HEK293 (cell line): Measurements from ENCODE around the gene SPRR5.

Experiments used
- CTCF ChIA-PET: fragments of 350-600 bp; formaldehyde crosslinking; extraction: SDS; loops from one replicate; lab custom pipeline; 2021; ENCODE audit warnings: antibody characterized with exemption; lab: Yijun Ruan, JAX
- POLR2A ChIA-PET: fragments of 300-600 bp; formaldehyde crosslinking; extraction: SDS; loops from one replicate; lab custom pipeline; 2020; ENCODE audit warnings: antibody characterized with exemption, inconsistent platforms; lab: Yijun Ruan, JAX
- H3K27ac ChIP-seq: fragments of 200-500 bp; sonication (Bioruptor generic); 2 replicates; pipeline ENCODE4 v1.5.1; 2014; ENCODE audit warnings: low read depth, low read length, control low read depth, inconsistent platforms; ENCODE audit errors: extremely low read depth
- H3K36me3 ChIP-seq, 2 experiments: fragments of 200-500 bp in 1 of 2; sonication (Bioruptor generic) in 1 of 2; 1 replicate in 1 of 2; 2 replicates in 1 of 2; pipeline ENCODE4 v1.5.1; 2014 to 2017; ENCODE audit warnings: inconsistent platforms in 2 of 2, low read length in 2 of 2; ENCODE audit not compliant: control insufficient read depth in 2 of 2, insufficient read depth in 1 of 2
- H3K4me1 ChIP-seq: fragments of 200-500 bp; sonication (Bioruptor generic); 2 replicates; pipeline ENCODE4 v1.5.1; 2014; ENCODE audit warnings: mild to moderate bottlenecking, low read length, inconsistent platforms; ENCODE audit not compliant: control insufficient read depth, insufficient read depth
- H3K4me3 ChIP-seq: 2 replicates; pipeline ENCODE4 v1.5.1; 2011; ENCODE audit warnings: low read depth, mild to moderate bottlenecking, control low read depth, low read length, moderate library complexity
- H3K9me3 ChIP-seq: fragments of 200-500 bp; sonication (Bioruptor generic); 2 replicates; pipeline ENCODE4 v1.5.1; 2014; ENCODE audit warnings: low read depth, low read length, inconsistent platforms; ENCODE audit not compliant: control insufficient read depth, insufficient read depth
- HOXC10 ChIP-seq: sonication (generic); formaldehyde crosslinking; IDR thresholded peaks from 2 replicates; pipeline ENCODE4 v1.8.1; 2023; ENCODE audit warnings: mild to moderate bottlenecking, missing genetic modification reagents
- PRDM1 ChIP-seq: fragments of 450-650 bp; formaldehyde crosslinking; IDR thresholded peaks from 2 replicates; pipeline ENCODE4; 2016; ENCODE audit warnings: missing biosample characterization, missing genetic modification characterization
- SCRT2 ChIP-seq: fragments of 450-650 bp; formaldehyde crosslinking; IDR thresholded peaks from 2 replicates; pipeline ENCODE4 v1.5.1; 2016; ENCODE audit warnings: missing biosample characterization, missing genetic modification characterization
- ZBTB21 ChIP-seq: fragments of 450-650 bp; formaldehyde crosslinking; IDR thresholded peaks from 2 replicates; pipeline ENCODE4 v1.5.1; 2017; ENCODE audit warnings: missing biosample characterization, missing genetic modification characterization
- ZFP3 ChIP-seq: fragments of 450-650 bp; formaldehyde crosslinking; IDR thresholded peaks from 2 replicates; pipeline ENCODE4 v1.5.1; 2016; ENCODE audit warnings: low read depth, missing biosample characterization, missing genetic modification characterization
- ZFP37 ChIP-seq: fragments of 450-650 bp; formaldehyde crosslinking; IDR thresholded peaks from 2 replicates; pipeline ENCODE4 v1.5.1; 2016; ENCODE audit warnings: missing biosample characterization, missing genetic modification characterization
- ZNF121 ChIP-seq: fragments of 450-650 bp; formaldehyde crosslinking; IDR thresholded peaks from 2 replicates; pipeline ENCODE4 v1.5.1; 2016; ENCODE audit warnings: missing biosample characterization, missing genetic modification characterization
- ZNF23 ChIP-seq: fragments of 450-650 bp; formaldehyde crosslinking; IDR thresholded peaks from 2 replicates; pipeline ENCODE4 v1.5.1; 2016; ENCODE audit warnings: missing biosample characterization, missing genetic modification characterization, borderline replicate concordance
- ZNF335 ChIP-seq: fragments of 450-650 bp; formaldehyde crosslinking; conservative IDR thresholded peaks from 2 replicates; pipeline ENCODE4 v1.5.1; 2016; ENCODE audit warnings: missing biosample characterization, missing genetic modification characterization
- ZNF366 ChIP-seq: fragments of 450-650 bp; formaldehyde crosslinking; conservative IDR thresholded peaks from 2 replicates; pipeline ENCODE4 v1.5.1; 2016; ENCODE audit warnings: missing biosample characterization, missing genetic modification characterization
- ZNF48 ChIP-seq: fragments of 450-650 bp; formaldehyde crosslinking; IDR thresholded peaks from 2 replicates; pipeline ENCODE4 v1.5.1; 2016; ENCODE audit warnings: missing biosample characterization, missing genetic modification characterization
- ZNF555 ChIP-seq: fragments of 450-650 bp; formaldehyde crosslinking; conservative IDR thresholded peaks from 2 replicates; pipeline ENCODE4 v1.5.1; 2017; ENCODE audit warnings: missing biosample characterization, mild to moderate bottlenecking, missing genetic modification characterization, inconsistent platforms
- ZNF560 ChIP-seq: fragments of 450-650 bp; formaldehyde crosslinking; IDR thresholded peaks from 2 replicates; pipeline ENCODE4 v1.5.1; 2017; ENCODE audit warnings: missing biosample characterization, missing genetic modification characterization, borderline replicate concordance
- ZNF610 ChIP-seq: fragments of 450-650 bp; formaldehyde crosslinking; IDR thresholded peaks from 2 replicates; pipeline ENCODE4 v1.5.1; 2016; ENCODE audit warnings: missing biosample characterization, missing genetic modification characterization, borderline replicate concordance
- ZNF664 ChIP-seq: fragments of 450-650 bp; formaldehyde crosslinking; IDR thresholded peaks from 2 replicates; pipeline ENCODE4 v1.5.1; 2016; ENCODE audit warnings: missing biosample characterization, missing genetic modification characterization
- ZNF792 ChIP-seq: fragments of 450-650 bp; formaldehyde crosslinking; IDR thresholded peaks from 2 replicates; pipeline ENCODE4 v1.5.1; 2016; ENCODE audit warnings: missing biosample characterization, missing genetic modification characterization
- ZNF843 ChIP-seq: fragments of 450-650 bp; formaldehyde crosslinking; IDR thresholded peaks from 2 replicates; pipeline ENCODE4 v1.5.1; 2016; ENCODE audit warnings: missing biosample characterization, missing genetic modification characterization
- ZSCAN30 ChIP-seq: fragments of 450-650 bp; IDR thresholded peaks from 2 replicates; pipeline ENCODE4 v1.5.1; 2018; ENCODE audit warnings: missing biosample characterization, mild to moderate bottlenecking, missing genetic modification characterization, moderate library complexity
- TF ChIP-seq, protein P1 (sequence below): fragments of 450-650 bp; formaldehyde crosslinking; IDR thresholded peaks from 2 replicates; pipeline ENCODE4 v1.5.1; 2016; ENCODE audit warnings: missing biosample characterization, missing genetic modification characterization
- TF ChIP-seq, protein P2 (sequence below): fragments of 450-650 bp; formaldehyde crosslinking; IDR thresholded peaks from 2 replicates; pipeline ENCODE4 v1.5.1; 2016; ENCODE audit warnings: missing biosample characterization, missing genetic modification characterization

Gene SPRR5

DNA sequence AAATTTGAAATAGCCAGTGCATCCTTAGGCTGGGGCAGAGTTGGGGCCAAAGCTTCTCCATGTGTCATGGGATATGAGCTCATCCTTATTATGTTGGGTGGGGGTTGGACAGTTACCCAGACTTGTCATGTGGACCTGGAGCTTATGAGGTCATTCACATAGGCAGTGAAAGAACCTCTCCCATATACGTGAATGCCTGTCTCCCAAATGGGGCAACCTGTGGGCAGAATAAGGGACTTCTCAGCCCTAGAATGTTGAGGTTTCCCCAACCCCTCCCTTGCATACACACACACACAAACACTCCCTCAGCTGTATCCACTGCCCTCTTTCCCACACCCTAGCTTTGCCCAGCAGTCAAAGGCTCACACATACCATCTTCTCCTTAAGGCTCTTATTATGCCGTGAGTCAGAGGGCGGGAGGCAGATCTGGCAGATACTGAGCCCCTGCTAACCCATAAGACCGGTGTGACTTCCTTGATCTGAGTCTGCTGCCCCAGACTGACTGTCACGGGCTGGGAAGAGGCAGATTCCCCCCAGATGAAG, 40.9 kb upstream of the SPRR5 start (continued):
- TF ChIP-seq SCRT2 (tag by site-specific recombination) (peak; percentile 49; the same call in 1 of the 2 replicates), ZNF335 (peak; percentile 61), ZNF48 (no peak), HOXC10 (CRISPR knock-in tag) (no peak), ZSCAN30 (tag by site-specific recombination) (no peak), ZBTB21 (tag by site-specific recombination) (peak; percentile 82), ZFP37 (tag by site-specific recombination) (peak; percentile 85; the same call in 1 of the 2 replicates)
- TF ChIP-seq, protein P1, sequence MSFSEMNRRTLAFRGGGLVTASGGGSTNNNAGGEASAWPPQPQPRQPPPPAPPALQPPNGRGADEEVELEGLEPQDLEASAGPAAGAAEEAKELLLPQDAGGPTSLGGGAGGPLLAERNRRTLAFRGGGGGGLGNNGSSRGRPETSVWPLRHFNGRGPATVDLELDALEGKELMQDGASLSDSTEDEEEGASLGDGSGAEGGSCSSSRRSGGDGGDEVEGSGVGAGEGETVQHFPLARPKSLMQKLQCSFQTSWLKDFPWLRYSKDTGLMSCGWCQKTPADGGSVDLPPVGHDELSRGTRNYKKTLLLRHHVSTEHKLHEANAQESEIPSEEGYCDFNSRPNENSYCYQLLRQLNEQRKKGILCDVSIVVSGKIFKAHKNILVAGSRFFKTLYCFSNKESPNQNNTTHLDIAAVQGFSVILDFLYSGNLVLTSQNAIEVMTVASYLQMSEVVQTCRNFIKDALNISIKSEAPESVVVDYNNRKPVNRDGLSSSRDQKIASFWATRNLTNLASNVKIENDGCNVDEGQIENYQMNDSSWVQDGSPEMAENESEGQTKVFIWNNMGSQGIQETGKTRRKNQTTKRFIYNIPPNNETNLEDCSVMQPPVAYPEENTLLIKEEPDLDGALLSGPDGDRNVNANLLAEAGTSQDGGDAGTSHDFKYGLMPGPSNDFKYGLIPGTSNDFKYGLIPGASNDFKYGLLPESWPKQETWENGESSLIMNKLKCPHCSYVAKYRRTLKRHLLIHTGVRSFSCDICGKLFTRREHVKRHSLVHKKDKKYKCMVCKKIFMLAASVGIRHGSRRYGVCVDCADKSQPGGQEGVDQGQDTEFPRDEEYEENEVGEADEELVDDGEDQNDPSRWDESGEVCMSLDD (tag by site-specific recombination) = 0 out of 2 replicates have a peak, but pooled peaks have one; percentile 28

DNA sequence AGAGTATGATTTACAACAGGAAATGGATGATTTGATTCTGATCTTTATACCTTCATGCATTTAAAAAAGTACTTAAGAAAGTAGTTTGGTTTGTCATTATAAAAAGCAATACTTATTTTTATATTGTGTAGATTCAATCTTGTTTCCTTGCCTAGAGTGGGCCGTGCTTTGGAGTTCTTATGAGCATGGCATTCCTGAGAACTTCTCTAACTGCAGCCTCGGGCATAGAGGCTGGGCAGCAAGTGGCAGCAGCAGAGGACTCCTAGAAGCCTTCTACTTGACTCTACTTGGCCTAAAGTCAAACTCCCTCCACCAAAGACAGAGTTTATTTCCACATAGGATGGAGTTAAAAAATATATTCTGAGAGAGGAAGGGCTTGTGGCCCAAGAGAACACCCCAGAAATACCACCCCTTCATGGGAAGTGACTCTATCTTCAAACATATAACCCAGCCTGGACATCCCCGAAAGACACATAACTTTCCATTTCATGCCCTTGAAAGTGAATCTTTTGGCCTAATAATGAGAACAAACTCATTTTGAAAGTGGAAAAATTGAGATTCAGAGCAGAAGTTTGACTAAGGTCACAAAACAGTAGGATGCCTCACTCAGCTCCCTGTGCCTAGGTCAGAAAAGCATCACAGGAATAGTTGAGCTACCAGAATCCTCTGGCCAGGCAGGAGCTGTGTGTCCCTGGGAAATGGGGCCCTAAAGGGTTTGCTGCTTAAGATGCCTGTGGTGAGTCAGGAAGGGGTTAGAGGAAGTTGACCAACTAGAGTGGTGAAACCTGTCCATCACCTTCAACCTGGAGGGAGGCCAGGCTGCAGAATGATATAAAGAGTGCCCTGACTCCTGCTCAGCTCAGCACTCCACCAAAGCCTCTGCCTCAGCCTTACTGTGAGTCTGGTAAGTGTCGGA, 39.1 kb upstream of the SPRR5 start, which contains the start of gene IVL:
TSS of gene IVL (plus strand) at position 861 of the 916 bp plus-strand sequence. CDS start 1,252 bp downstream, outside the sequence.
- POLR2A ChIA-PET = interaction anchor here (0.6 kb wide), 1 partner anchor 134 kb away, joined by 5 read pairs; no protein-coding TSS in a partner anchor
- H3K27ac ChIP-seq = no peak within 1 kb of the TSS
- no peaks in the 10 kb centered on the region for H3K36me3 ChIP-seq
- no peaks in the 10 kb centered on the region for H3K4me1 ChIP-seq
- TF ChIP-seq PRDM1 (tag by site-specific recombination) = 0 out of 2 replicates have a peak, but pooled peaks have one; percentile 11
- no peak for TF ChIP-seq ZNF792 (tag by site-specific recombination)
- TF ChIP-seq ZNF555 (tag by site-specific recombination) = no peak
- no peak for TF ChIP-seq ZNF560 (tag by site-specific recombination)
- H3K4me3 ChIP-seq = no peak within 1 kb of the TSS
- no peaks in the 10 kb centered on the region for H3K9me3 ChIP-seq
- CTCF ChIA-PET = interaction anchor here (1.3 to 1.8 kb wide), 2 partner anchors 37 to 285 kb away, joined by 4 read pairs; no protein-coding TSS in a partner anchor

DNA sequence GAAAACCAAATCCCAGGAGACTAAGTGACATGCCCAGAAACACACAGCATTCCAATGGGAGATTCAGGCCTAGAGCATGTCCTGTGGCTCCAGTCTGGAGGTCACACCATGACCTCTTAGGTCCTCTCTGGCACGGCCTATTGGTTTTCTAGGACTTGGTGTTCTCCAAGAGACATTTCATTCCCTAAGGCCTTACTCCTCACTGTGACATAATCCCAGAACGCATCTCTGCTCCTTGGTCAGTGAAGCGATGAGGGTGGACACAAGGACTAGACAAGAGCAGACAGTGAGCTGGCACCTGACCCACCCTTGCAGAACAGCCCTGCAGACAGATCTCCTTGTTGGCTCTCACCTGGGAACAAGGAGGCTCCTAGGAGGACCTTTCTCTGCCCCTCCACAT, 37.8 kb upstream of the SPRR5 start:
- Histone ChIP-seq H3K9me3 (no peaks in the 10 kb centered on the region), H3K27ac (no peak overlapping the region), H3K4me1 (no peaks in the 10 kb centered on the region), H3K4me3 (no peak overlapping the region), H3K36me3 (no peaks in the 10 kb centered on the region)
- ChIA-PET CTCF (interaction anchor here (1.0 kb wide), 1 partner anchor 31 kb away, joined by 3 read pairs; the partner anchor contains the start of gene SMCP), POLR2A (no interaction called here)
- TF ChIP-seq ZFP3 = no peak
- no peak for TF ChIP-seq ZNF23 (tag by site-specific recombination)
- no peak for TF ChIP-seq ZNF843 (tag by site-specific recombination)
- no peak for TF ChIP-seq SCRT2 (tag by site-specific recombination)
- TF ChIP-seq ZNF664 (tag by site-specific recombination) = no peak
- no peak for TF ChIP-seq ZNF610 (tag by site-specific recombination)
- TF ChIP-seq, protein P2, sequence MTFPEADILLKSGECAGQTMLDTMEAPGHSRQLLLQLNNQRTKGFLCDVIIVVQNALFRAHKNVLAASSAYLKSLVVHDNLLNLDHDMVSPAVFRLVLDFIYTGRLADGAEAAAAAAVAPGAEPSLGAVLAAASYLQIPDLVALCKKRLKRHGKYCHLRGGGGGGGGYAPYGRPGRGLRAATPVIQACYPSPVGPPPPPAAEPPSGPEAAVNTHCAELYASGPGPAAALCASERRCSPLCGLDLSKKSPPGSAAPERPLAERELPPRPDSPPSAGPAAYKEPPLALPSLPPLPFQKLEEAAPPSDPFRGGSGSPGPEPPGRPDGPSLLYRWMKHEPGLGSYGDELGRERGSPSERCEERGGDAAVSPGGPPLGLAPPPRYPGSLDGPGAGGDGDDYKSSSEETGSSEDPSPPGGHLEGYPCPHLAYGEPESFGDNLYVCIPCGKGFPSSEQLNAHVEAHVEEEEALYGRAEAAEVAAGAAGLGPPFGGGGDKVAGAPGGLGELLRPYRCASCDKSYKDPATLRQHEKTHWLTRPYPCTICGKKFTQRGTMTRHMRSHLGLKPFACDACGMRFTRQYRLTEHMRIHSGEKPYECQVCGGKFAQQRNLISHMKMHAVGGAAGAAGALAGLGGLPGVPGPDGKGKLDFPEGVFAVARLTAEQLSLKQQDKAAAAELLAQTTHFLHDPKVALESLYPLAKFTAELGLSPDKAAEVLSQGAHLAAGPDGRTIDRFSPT = no peak
- TF ChIP-seq ZNF366 (tag by site-specific recombination) = no peak
- no peak for TF ChIP-seq ZNF121 (tag by site-specific recombination)
